Effector memory CD4-positive, alpha-beta T cell (primary cell): Measurements from ENCODE around the gene PITPNM3.

ENCODE experiments used
- DNase-seq, 3 donors: peaks; one replicate each; pipeline ENCODE4 v3.0.0-alpha.2; 2020
- H3K27ac ChIP-seq: 2 replicates; pipeline ENCODE4 v1.7.0; 2013; ENCODE audit warnings: mild to moderate bottlenecking, low read length, moderate library complexity; ENCODE audit not compliant: insufficient read depth, poor library complexity, severe bottlenecking
- H3K27me3 ChIP-seq: replicated peaks from 2 replicates; pipeline ENCODE4 v1.7.0; 2013; ENCODE audit warnings: mild to moderate bottlenecking, low read length; ENCODE audit not compliant: insufficient read depth, control insufficient read depth, poor library complexity, severe bottlenecking
- H3K36me3 ChIP-seq: 2 replicates; pipeline ENCODE4 v1.7.0; 2013; ENCODE audit warnings: mild to moderate bottlenecking, low read length, moderate library complexity; ENCODE audit not compliant: control insufficient read depth, insufficient read depth
- H3K4me1 ChIP-seq: 2 replicates; pipeline ENCODE4 v1.7.0; 2013; ENCODE audit warnings: low read length, mild to moderate bottlenecking; ENCODE audit not compliant: control insufficient read depth, insufficient read depth, poor library complexity, severe bottlenecking
- H3K4me3 ChIP-seq: 2 replicates; pipeline ENCODE4 v1.7.0; 2013; ENCODE audit warnings: low read length, low read depth, mild to moderate bottlenecking; ENCODE audit not compliant: insufficient read depth, poor library complexity, severe bottlenecking
- H3K9me3 ChIP-seq: 2 replicates; pipeline ENCODE4 v1.7.0; 2013; ENCODE audit warnings: mild to moderate bottlenecking, low read length, moderate library complexity; ENCODE audit not compliant: control insufficient read depth

Gene PITPNM3

GRCh38 chr17:6503641-6504195, 52.6 kb downstream of the PITPNM3 start:
- Histone ChIP-seq H3K9me3 (no peaks in the 10 kb centered on the region), H3K36me3 (no peaks in the 10 kb centered on the region), H3K4me1 (no peaks in the 10 kb centered on the region), H3K27me3 (no peaks in the 10 kb centered on the region), H3K27ac (no peak overlapping the region), H3K4me3 (no peak overlapping the region)
- DNase-seq, result no peak

- Histone ChIP-seq H3K9me3 (no peaks in the 10 kb centered on the region), H3K27ac (no peak overlapping the region), H3K4me1 (no peaks in the 10 kb centered on the region), H3K27me3 (no peaks in the 10 kb centered on the region), H3K4me3 (no peak overlapping the region), H3K36me3 (no peaks in the 10 kb centered on the region)
- DNase-seq, result no peak
These were observed 53.4 kb downstream of the PITPNM3 start for GRCh38 chr17:6502871-6503509.

- H3K4me3 ChIP-seq, result no peak overlapping the region
- DNase-seq, result no peak
- no peaks in the 10 kb centered on the region for H3K36me3 ChIP-seq
- no peaks in the 10 kb centered on the region for H3K4me1 ChIP-seq
- no peak overlapping the region for H3K27ac ChIP-seq
- H3K27me3 ChIP-seq, result no peaks in the 10 kb centered on the region
- H3K9me3 ChIP-seq, result no peaks in the 10 kb centered on the region
These were observed 54.2 kb downstream of the PITPNM3 start for GRCh38 chr17:6502142-6502541.

DNA sequence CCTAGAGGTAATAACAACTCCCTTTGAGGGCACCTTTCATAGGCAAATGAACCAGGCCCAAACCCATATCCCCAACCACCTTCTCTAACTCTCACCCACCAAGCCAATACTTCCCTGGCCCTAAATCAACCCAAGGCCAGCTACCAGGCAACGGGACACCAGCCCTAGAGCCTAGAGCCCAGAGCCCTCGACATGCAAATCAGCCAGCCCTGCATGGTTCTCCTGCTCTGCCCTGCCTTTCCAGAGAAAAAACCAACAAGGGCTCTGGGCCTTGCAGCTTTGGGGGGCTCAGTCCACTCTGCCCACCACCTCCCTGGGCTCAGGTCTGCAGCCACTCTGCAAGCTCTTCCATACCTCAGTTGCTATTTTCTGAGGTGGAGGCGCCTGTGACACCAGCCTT, 55.0 kb downstream of the PITPNM3 start:
- Histone ChIP-seq H3K4me1 (no peaks in the 10 kb centered on the region), H3K27ac (no peak overlapping the region), H3K4me3 (no peak overlapping the region), H3K36me3 (no peaks in the 10 kb centered on the region), H3K27me3 (no peaks in the 10 kb centered on the region), H3K9me3 (no peaks in the 10 kb centered on the region)
- no peak for DNase-seq

- no peaks in the 10 kb centered on the region for H3K4me1 ChIP-seq
- H3K9me3 ChIP-seq, result no peaks in the 10 kb centered on the region
- DNase-seq, result no peak
- H3K4me3 ChIP-seq, result no peak overlapping the region
- H3K27ac ChIP-seq, result no peak overlapping the region
- no peaks in the 10 kb centered on the region for H3K36me3 ChIP-seq
- no peaks in the 10 kb centered on the region for H3K27me3 ChIP-seq
These were observed 57.3 kb downstream of the PITPNM3 start for GRCh38 chr17:6498901-6499540.

GRCh38 chr17:6498356-6498755, 58.0 kb downstream of the PITPNM3 start:
- Histone ChIP-seq H3K27ac (no peak overlapping the region), H3K36me3 (no peaks in the 10 kb centered on the region), H3K4me1 (no peaks in the 10 kb centered on the region), H3K27me3 (no peaks in the 10 kb centered on the region), H3K4me3 (no peak overlapping the region), H3K9me3 (no peaks in the 10 kb centered on the region)
- DNase-seq, result no peak

- Histone ChIP-seq H3K27ac (no peak overlapping the region), H3K4me3 (no peak overlapping the region), H3K36me3 (no peaks in the 10 kb centered on the region), H3K4me1 (no peaks in the 10 kb centered on the region), H3K9me3 (no peaks in the 10 kb centered on the region), H3K27me3 (no peaks in the 10 kb centered on the region)
- DNase-seq, result no peak
These were observed 58.7 kb downstream of the PITPNM3 start for GRCh38 chr17:6497496-6498221.

DNA sequence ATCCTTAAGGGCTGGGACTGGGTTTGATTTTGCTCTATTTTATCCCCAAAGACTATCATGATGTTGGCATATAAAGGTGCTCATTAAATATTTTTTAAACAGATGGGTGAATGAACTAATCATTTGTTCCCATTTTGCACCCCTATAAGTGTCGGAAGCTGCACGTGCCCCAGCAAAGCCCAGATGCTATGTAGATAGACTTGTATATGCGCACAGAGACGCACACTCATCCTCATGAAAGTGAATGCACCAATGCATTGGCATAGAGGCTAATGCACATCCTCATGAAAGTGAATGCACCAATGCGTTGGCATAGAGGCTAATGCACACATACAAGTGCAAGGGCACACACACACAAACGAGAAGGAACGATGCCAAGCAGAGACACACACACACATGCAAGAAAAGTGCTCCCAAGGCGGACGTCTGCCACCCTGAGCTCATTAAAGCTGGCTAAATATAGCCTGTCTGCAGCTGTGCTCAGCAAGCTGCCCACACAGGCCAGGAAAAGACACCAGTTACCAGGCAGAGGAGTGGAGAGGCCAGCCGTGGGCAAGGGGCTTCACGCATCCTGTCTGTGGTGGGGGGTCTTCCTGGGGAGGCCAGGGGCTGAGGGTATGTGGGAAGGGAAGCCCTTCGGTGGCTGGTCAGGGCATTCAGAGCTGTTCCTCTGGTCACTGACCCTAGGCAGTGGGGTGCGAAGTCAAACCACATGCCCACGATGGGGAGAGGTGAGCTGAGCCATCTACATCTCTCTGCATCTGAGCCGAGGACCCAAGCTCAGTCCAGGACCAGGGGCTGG, 59.5 kb downstream of the PITPNM3 start:
- Histone ChIP-seq H3K27me3 (no peaks in the 10 kb centered on the region), H3K4me1 (no peaks in the 10 kb centered on the region), H3K4me3 (no peak overlapping the region), H3K36me3 (no peaks in the 10 kb centered on the region), H3K27ac (no peak overlapping the region), H3K9me3 (no peaks in the 10 kb centered on the region)
- no peak for DNase-seq

GRCh38 chr17:6496116-6496481, 60.3 kb downstream of the PITPNM3 start:
- H3K27ac ChIP-seq, result no peak overlapping the region
- H3K4me3 ChIP-seq, result no peak overlapping the region
- no peak for DNase-seq
- H3K4me1 ChIP-seq, result no peaks in the 10 kb centered on the region
- H3K9me3 ChIP-seq, result no peaks in the 10 kb centered on the region
- H3K36me3 ChIP-seq, result no peaks in the 10 kb centered on the region
- no peaks in the 10 kb centered on the region for H3K27me3 ChIP-seq
